ENCODE data around the gene PMIS2. TPM values are rescaled to one million over a fixed set of nuclear protein-coding genes. Genes with fewer than 3 reads are reported as not detected.

The PMIS2 gene
- total RNA-seq, 1 experiment from 2014 or later: not detected

GRCh38 chr19:35553385-35554000 is 32.5 kb upstream of the PMIS2 start:
- H3K4me3 ChIP-seq: no peak overlapping the region
- no peak for DNase-seq
- no peaks in the 10 kb centered on the region for H3K9me3 ChIP-seq
- peaks cover 12% of the 10 kb centered on the region; the same call in 1 of the 2 replicates for H3K36me3 ChIP-seq
- H3K27me3 ChIP-seq: peaks cover 4% of the 10 kb centered on the region

GRCh38 chr19:35554076-35554475 is 31.9 kb upstream of the PMIS2 start:
- DNase-seq: no peak
- peaks cover 7% of the 10 kb centered on the region; the same call in 1 of the 2 replicates for H3K36me3 ChIP-seq
- H3K27me3 ChIP-seq: peaks cover 10% of the 10 kb centered on the region
- no peaks in the 10 kb centered on the region for H3K9me3 ChIP-seq
- H3K4me3 ChIP-seq: no peak overlapping the region

- Histone ChIP-seq H3K27me3 (peaks cover 19% of the 10 kb centered on the region), H3K36me3 (no peaks in the 10 kb centered on the region), H3K9me3 (no peaks in the 10 kb centered on the region), H3K4me3 (no peak overlapping the region)
- peak; percentile 29 for DNase-seq
These were observed 30.5 kb upstream of the PMIS2 start for GRCh38 chr19:35555301-35556005.

- Histone ChIP-seq H3K4me3 (no peak overlapping the region), H3K36me3 (no peaks in the 10 kb centered on the region), H3K27me3 (peaks cover 19% of the 10 kb centered on the region), H3K9me3 (no peaks in the 10 kb centered on the region)
- no peak for DNase-seq
These were observed 29.9 kb upstream of the PMIS2 start for GRCh38 chr19:35556025-35556590.

GRCh38 chr19:35556846-35557538 is 29.0 kb upstream of the PMIS2 start:
- Histone ChIP-seq H3K27me3 (peaks cover 19% of the 10 kb centered on the region), H3K4me3 (no peak overlapping the region), H3K9me3 (no peaks in the 10 kb centered on the region), H3K36me3 (no peaks in the 10 kb centered on the region)
- no peak for DNase-seq

GRCh38 chr19:35557539-35558399 is 28.2 kb upstream of the PMIS2 start:
- peaks cover 19% of the 10 kb centered on the region for H3K27me3 ChIP-seq

GRCh38 chr19:35558400-35559280 is 27.3 kb upstream of the PMIS2 start:
- Histone ChIP-seq H3K36me3 (no peaks in the 10 kb centered on the region), H3K27me3 (peaks cover 19% of the 10 kb centered on the region), H3K4me3 (no peak overlapping the region), H3K9me3 (no peaks in the 10 kb centered on the region)
- no peak for DNase-seq

More at GRCh38 chr19:35557539-35558399, 28.2 kb upstream of the PMIS2 start:
- Histone ChIP-seq H3K9me3 (no peaks in the 10 kb centered on the region), H3K4me3 (no peak overlapping the region), H3K36me3 (no peaks in the 10 kb centered on the region)
- DNase-seq: peak; percentile 46

- DNase-seq: no peak
- H3K36me3 ChIP-seq: no peaks in the 10 kb centered on the region
- H3K9me3 ChIP-seq: no peaks in the 10 kb centered on the region
- H3K27me3 ChIP-seq: peaks cover 19% of the 10 kb centered on the region
- no peak overlapping the region for H3K4me3 ChIP-seq
These were observed 26.7 kb upstream of the PMIS2 start for GRCh38 chr19:35559281-35559659.

- no peak for DNase-seq
- H3K27me3 ChIP-seq: peaks cover 19% of the 10 kb centered on the region
- H3K4me3 ChIP-seq: no peak overlapping the region
- no peaks in the 10 kb centered on the region for H3K36me3 ChIP-seq
- no peaks in the 10 kb centered on the region for H3K9me3 ChIP-seq
These were observed 26.2 kb upstream of the PMIS2 start for GRCh38 chr19:35559781-35560180.

GRCh38 chr19:35560271-35560670 is 25.7 kb upstream of the PMIS2 start:
- no peak for DNase-seq
- Histone ChIP-seq H3K36me3 (no peaks in the 10 kb centered on the region), H3K27me3 (peaks cover 19% of the 10 kb centered on the region), H3K9me3 (no peaks in the 10 kb centered on the region), H3K4me3 (no peak overlapping the region)

GRCh38 chr19:35560677-35561076 is 25.3 kb upstream of the PMIS2 start:
- Histone ChIP-seq H3K27me3 (peaks cover 19% of the 10 kb centered on the region), H3K4me3 (no peak overlapping the region), H3K36me3 (no peaks in the 10 kb centered on the region), H3K9me3 (no peaks in the 10 kb centered on the region)
- no peak for DNase-seq

- no peak for DNase-seq
- no peaks in the 10 kb centered on the region for H3K9me3 ChIP-seq
These were observed 24.5 kb upstream of the PMIS2 start for GRCh38 chr19:35561436-35561835.

GRCh38 chr19:35562336-35562735 is 23.6 kb upstream of the PMIS2 start:
- Histone ChIP-seq H3K4me3 (no peak overlapping the region), H3K27me3 (peaks cover 25% of the 10 kb centered on the region), H3K36me3 (no peaks in the 10 kb centered on the region), H3K9me3 (no peaks in the 10 kb centered on the region)
- DNase-seq: no peak

More at GRCh38 chr19:35561436-35561835, 24.5 kb upstream of the PMIS2 start:
- Histone ChIP-seq H3K27me3 (peaks cover 19% of the 10 kb centered on the region), H3K4me3 (no peak overlapping the region), H3K36me3 (no peaks in the 10 kb centered on the region)

- Histone ChIP-seq H3K27me3 (peaks cover 25% of the 10 kb centered on the region), H3K4me3 (no peak overlapping the region)
- DNase-seq: no peak
These were observed 23.2 kb upstream of the PMIS2 start for GRCh38 chr19:35562776-35563175.

GRCh38 chr19:35563207-35563829 is 22.7 kb upstream of the PMIS2 start, which contains the start of gene ATP4A:
TSS of gene ATP4A (minus strand) at chr19:35563658. CDS start at chr19:35563629, 29 bp downstream.
- DNase-seq: no peak
- H3K36me3 ChIP-seq: no peaks in the 10 kb centered on the region
- no peak within 1 kb of the TSS for H3K4me3 ChIP-seq
- H3K9me3 ChIP-seq: no peaks in the 10 kb centered on the region
- peaks cover 23% of the 10 kb centered on the region for H3K27me3 ChIP-seq

More at GRCh38 chr19:35562776-35563175, 23.2 kb upstream of the PMIS2 start:
- Histone ChIP-seq H3K36me3 (no peaks in the 10 kb centered on the region), H3K9me3 (no peaks in the 10 kb centered on the region)
